GM23338 (cell line): ENCODE measurements around the gene LRWD1. TPM values are rescaled to one million over a fixed set of nuclear protein-coding genes. Genes with fewer than 3 reads are reported as not detected.

Experiments used
- ATAC-seq: fragments of 200-7000 bp; cut with Tn5 transposase; 3 replicates; pipeline ENCODE4 v1.9.1; 2020
- DNase-seq: peaks from one replicate; pipeline ENCODE4 v3.0.0-alpha.2; 2015; ENCODE audit warnings: low spot score
- H2AFZ ChIP-seq: fragments of 200-600 bp; sonication (generic); 2 replicates; pipeline ENCODE4 v1.8.0; 2016; ENCODE audit warnings: antibody characterized with exemption, mild to moderate bottlenecking, moderate library complexity
- H3F3A ChIP-seq: fragments of 200-600 bp; sonication (generic); replicated peaks from 2 replicates; pipeline ENCODE4 v1.8.0; 2017; ENCODE audit warnings: antibody characterized with exemption, mixed run types, low read depth
- H3K27ac ChIP-seq: fragments of 200-600 bp; sonication (generic); 2 replicates; pipeline ENCODE4 v1.6.1; 2016; ENCODE audit warnings: low read depth
- H3K27me3 ChIP-seq: fragments of 200-600 bp; sonication (generic); 2 replicates; pipeline ENCODE4 v1.8.0; 2016; ENCODE audit warnings: mild to moderate bottlenecking, mixed run types, moderate library complexity; ENCODE audit not compliant: insufficient read depth
- H3K36me3 ChIP-seq: fragments of 200-600 bp; sonication (generic); 2 replicates; pipeline ENCODE4 v1.8.0; 2016; ENCODE audit warnings: mild to moderate bottlenecking; ENCODE audit not compliant: insufficient read depth
- H3K4me1 ChIP-seq: fragments of 200-600 bp; sonication (generic); 2 replicates; pipeline ENCODE4 v1.8.0; 2016; ENCODE audit warnings: mild to moderate bottlenecking, moderate library complexity; ENCODE audit not compliant: insufficient read depth
- H3K4me2 ChIP-seq: fragments of 200-600 bp; sonication (generic); 2 replicates; pipeline ENCODE4 v1.7.1; 2017; ENCODE audit warnings: mixed run types
- H3K4me3 ChIP-seq: fragments of 200-600 bp; sonication (generic); 2 replicates; pipeline ENCODE4 v1.6.1; 2016; ENCODE audit warnings: mixed run types
- H3K79me2 ChIP-seq: fragments of 200-600 bp; sonication (generic); replicated peaks from 2 replicates; pipeline ENCODE4 v1.8.0; 2017; ENCODE audit warnings: mild to moderate bottlenecking; ENCODE audit not compliant: insufficient read depth
- H3K9me2 ChIP-seq: fragments of 200-600 bp; sonication (generic); 2 replicates; pipeline ENCODE4 v1.8.0; 2017; ENCODE audit not compliant: insufficient read depth
- H4K20me1 ChIP-seq: fragments of 200-600 bp; sonication (generic); replicated peaks from 2 replicates; pipeline ENCODE4 v1.8.0; 2017; ENCODE audit warnings: mild to moderate bottlenecking; ENCODE audit not compliant: insufficient read depth
- H3K27ac Mint-ChIP-seq: 2 replicates; pipeline ENCODE4 v1.8.0; 2020; ENCODE audit warnings: inconsistent platforms, mild to moderate bottlenecking, moderate library complexity, mixed read lengths
- H3K27me3 Mint-ChIP-seq: 3 replicates; pipeline ENCODE4 v1.8.0; 2022; ENCODE audit warnings: low read depth, mild to moderate bottlenecking, moderate library complexity, mixed read lengths, inconsistent platforms; ENCODE audit not compliant: insufficient read depth, poor library complexity
- H3K36me3 Mint-ChIP-seq: 3 replicates; pipeline ENCODE4 v1.8.0; 2021; ENCODE audit warnings: low read depth, mild to moderate bottlenecking, inconsistent platforms, moderate library complexity, mixed read lengths
- H3K4me1 Mint-ChIP-seq: 3 replicates; pipeline ENCODE4 v1.8.0; 2020; ENCODE audit warnings: mild to moderate bottlenecking, inconsistent platforms, mixed read lengths
- H3K4me3 Mint-ChIP-seq: 3 replicates; pipeline ENCODE4 v1.8.0; 2021; ENCODE audit warnings: moderate library complexity, mild to moderate bottlenecking, inconsistent platforms, mixed read lengths
- H3K9me3 Mint-ChIP-seq: 3 replicates; pipeline ENCODE4 v1.8.0; 2020; ENCODE audit warnings: moderate library complexity, mild to moderate bottlenecking, inconsistent platforms, mixed read lengths
- CREB1 ChIP-seq: fragments of 250-450 bp; sonication (Bioruptor Pico); IDR thresholded peaks from 2 replicates; pipeline ENCODE4 v1.5.0; 2020; ENCODE audit warnings: low read depth, mild to moderate bottlenecking, moderate library complexity
- EZH2phosphoT487 ChIP-seq: fragments of 200-600 bp; sonication (generic); IDR thresholded peaks from one replicate; pipeline ENCODE4 v1.8.1; 2018; ENCODE audit warnings: antibody characterized with exemption; ENCODE audit not compliant: unreplicated experiment
- JUNB ChIP-seq: IDR thresholded peaks from one replicate; pipeline ENCODE4 v1.6.1; 2016; ENCODE audit warnings: antibody characterized with exemption; ENCODE audit not compliant: unreplicated experiment
- NANOG ChIP-seq: IDR thresholded peaks from 2 replicates; pipeline ENCODE4 v1.6.1; 2016; ENCODE audit warnings: antibody characterized with exemption, borderline replicate concordance
- POLR2AphosphoS5 ChIP-seq: IDR thresholded peaks from 2 replicates; pipeline ENCODE4 v1.6.1; 2016; ENCODE audit warnings: antibody characterized with exemption, low read depth
- ZNF331 ChIP-seq: fragments of 250-450 bp; sonication (Bioruptor Pico); IDR thresholded peaks from 2 replicates; pipeline ENCODE4 v1.5.0; 2020; ENCODE audit warnings: low read depth, mild to moderate bottlenecking, moderate library complexity
- ZNF462 ChIP-seq: fragments of 250-450 bp; sonication (Bioruptor Pico); IDR thresholded peaks from 2 replicates; pipeline ENCODE4 v1.5.0; 2020; ENCODE audit warnings: mild to moderate bottlenecking, moderate library complexity
- polyA plus RNA-seq: library from polyadenylated mRNA; unstranded; fragments of >200 nt; fragmentation: Nextera tagmentation; extraction: Ambion mirVana; gene quantifications from 2 replicates; pipeline ENCODE4 v1.2.1, GENCODE V29; 2016
- total RNA-seq: library from RNA; depleted of rRNA; stranded (reverse); fragments of >200 nt; shearing (Covaris generic); gene quantifications from 2 replicates; pipeline ENCODE4 v1.2.3, GENCODE V29; 2014
- TF ChIP-seq, protein P1 (sequence below), 2 experiments: fragments of 200-600 bp in 1 of 2; sonication (generic) in 1 of 2; conservative IDR thresholded peaks; 2 replicates each; pipeline versions ENCODE4 v1.5.1 to v1.6.1; 2016 to 2017; ENCODE audit warnings: antibody characterized with exemption in 2 of 2, low read depth in 2 of 2, mild to moderate bottlenecking in 2 of 2, moderate library complexity in 1 of 2
- TF ChIP-seq, protein P2 (sequence below): IDR thresholded peaks from 2 replicates; pipeline ENCODE4 v1.6.1; 2016; ENCODE audit warnings: antibody characterized with exemption
- TF ChIP-seq, protein P3 (sequence below): IDR thresholded peaks from one replicate; pipeline ENCODE4 v1.6.1; 2018; ENCODE audit warnings: antibody characterized with exemption; ENCODE audit not compliant: unreplicated experiment

Gene LRWD1
- total and polyA plus RNA-seq, 2 experiments from 2014 or later, result 24.0 to 55.2 TPM

GRCh38 chr7:102439963-102440795, 24.6 kb upstream of the LRWD1 start (continued):
- TF ChIP-seq, protein P1, sequence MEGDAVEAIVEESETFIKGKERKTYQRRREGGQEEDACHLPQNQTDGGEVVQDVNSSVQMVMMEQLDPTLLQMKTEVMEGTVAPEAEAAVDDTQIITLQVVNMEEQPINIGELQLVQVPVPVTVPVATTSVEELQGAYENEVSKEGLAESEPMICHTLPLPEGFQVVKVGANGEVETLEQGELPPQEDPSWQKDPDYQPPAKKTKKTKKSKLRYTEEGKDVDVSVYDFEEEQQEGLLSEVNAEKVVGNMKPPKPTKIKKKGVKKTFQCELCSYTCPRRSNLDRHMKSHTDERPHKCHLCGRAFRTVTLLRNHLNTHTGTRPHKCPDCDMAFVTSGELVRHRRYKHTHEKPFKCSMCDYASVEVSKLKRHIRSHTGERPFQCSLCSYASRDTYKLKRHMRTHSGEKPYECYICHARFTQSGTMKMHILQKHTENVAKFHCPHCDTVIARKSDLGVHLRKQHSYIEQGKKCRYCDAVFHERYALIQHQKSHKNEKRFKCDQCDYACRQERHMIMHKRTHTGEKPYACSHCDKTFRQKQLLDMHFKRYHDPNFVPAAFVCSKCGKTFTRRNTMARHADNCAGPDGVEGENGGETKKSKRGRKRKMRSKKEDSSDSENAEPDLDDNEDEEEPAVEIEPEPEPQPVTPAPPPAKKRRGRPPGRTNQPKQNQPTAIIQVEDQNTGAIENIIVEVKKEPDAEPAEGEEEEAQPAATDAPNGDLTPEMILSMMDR (conservative IDR thresholded peaks at IDR 0.05; ENCODE audit: low read depth in 2 of 2), result no peak
- TF ChIP-seq, protein P2, sequence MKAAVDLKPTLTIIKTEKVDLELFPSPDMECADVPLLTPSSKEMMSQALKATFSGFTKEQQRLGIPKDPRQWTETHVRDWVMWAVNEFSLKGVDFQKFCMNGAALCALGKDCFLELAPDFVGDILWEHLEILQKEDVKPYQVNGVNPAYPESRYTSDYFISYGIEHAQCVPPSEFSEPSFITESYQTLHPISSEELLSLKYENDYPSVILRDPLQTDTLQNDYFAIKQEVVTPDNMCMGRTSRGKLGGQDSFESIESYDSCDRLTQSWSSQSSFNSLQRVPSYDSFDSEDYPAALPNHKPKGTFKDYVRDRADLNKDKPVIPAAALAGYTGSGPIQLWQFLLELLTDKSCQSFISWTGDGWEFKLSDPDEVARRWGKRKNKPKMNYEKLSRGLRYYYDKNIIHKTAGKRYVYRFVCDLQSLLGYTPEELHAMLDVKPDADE, result no peak
- TF ChIP-seq JUNB (no peak), NANOG (no peak), EZH2phosphoT487 (no peak), POLR2AphosphoS5 (no peak)
- TF ChIP-seq, protein P3, sequence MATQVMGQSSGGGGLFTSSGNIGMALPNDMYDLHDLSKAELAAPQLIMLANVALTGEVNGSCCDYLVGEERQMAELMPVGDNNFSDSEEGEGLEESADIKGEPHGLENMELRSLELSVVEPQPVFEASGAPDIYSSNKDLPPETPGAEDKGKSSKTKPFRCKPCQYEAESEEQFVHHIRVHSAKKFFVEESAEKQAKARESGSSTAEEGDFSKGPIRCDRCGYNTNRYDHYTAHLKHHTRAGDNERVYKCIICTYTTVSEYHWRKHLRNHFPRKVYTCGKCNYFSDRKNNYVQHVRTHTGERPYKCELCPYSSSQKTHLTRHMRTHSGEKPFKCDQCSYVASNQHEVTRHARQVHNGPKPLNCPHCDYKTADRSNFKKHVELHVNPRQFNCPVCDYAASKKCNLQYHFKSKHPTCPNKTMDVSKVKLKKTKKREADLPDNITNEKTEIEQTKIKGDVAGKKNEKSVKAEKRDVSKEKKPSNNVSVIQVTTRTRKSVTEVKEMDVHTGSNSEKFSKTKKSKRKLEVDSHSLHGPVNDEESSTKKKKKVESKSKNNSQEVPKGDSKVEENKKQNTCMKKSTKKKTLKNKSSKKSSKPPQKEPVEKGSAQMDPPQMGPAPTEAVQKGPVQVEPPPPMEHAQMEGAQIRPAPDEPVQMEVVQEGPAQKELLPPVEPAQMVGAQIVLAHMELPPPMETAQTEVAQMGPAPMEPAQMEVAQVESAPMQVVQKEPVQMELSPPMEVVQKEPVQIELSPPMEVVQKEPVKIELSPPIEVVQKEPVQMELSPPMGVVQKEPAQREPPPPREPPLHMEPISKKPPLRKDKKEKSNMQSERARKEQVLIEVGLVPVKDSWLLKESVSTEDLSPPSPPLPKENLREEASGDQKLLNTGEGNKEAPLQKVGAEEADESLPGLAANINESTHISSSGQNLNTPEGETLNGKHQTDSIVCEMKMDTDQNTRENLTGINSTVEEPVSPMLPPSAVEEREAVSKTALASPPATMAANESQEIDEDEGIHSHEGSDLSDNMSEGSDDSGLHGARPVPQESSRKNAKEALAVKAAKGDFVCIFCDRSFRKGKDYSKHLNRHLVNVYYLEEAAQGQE, result no peak

GRCh38 chr7:102444961-102445673, 19.7 kb upstream of the LRWD1 start:
- Mint-ChIP-seq H3K4me1 (peaks cover 6% of the 10 kb centered on the region), H3K4me3 (no peak overlapping the region), H3K27ac (no peak overlapping the region), H3K27me3 (peaks cover 5% of the 10 kb centered on the region), H3K9me3 (no peaks in the 10 kb centered on the region), H3K36me3 (peaks cover 17% of the 10 kb centered on the region)
- Histone ChIP-seq H3K4me1 (peaks cover 15% of the 10 kb centered on the region), H3K27me3 (no peaks in the 10 kb centered on the region), H3K36me3 (no peaks in the 10 kb centered on the region), H3K9me2 (no peaks in the 10 kb centered on the region), H3F3A (peaks cover 4% of the 10 kb centered on the region; the same call in 1 of the 2 replicates), H3K79me2 (no peaks in the 10 kb centered on the region), H3K27ac (no peak overlapping the region), H4K20me1 (no peaks in the 10 kb centered on the region; the same call in 1 of the 2 replicates), H2AFZ (no peak overlapping the region), H3K4me2 (no peak overlapping the region), H3K4me3 (no peak overlapping the region)
- DNase-seq (no peak), ATAC-seq (no peak)
- TF ChIP-seq NANOG (no peak), ZNF331 (CRISPR knock-in tag) (no peak), ZNF462 (CRISPR knock-in tag) (no peak), CREB1 (no peak), EZH2phosphoT487 (no peak)
